Smooth muscle cell (in vitro differentiated cells): ENCODE measurements around the gene NFIA. TPM values are rescaled to one million over a fixed set of nuclear protein-coding genes. Genes with fewer than 3 reads are reported as not detected.

ENCODE experiments used
- DNase-seq: peaks from one replicate; lab custom pipeline; 2025; ENCODE audit not compliant: unreplicated experiment; lab: John Stamatoyannopoulos, UW
- H2AFZ ChIP-seq: fragments of 200-600 bp; sonication (generic); 2 replicates; pipeline ENCODE4 v1.6.0; 2016; ENCODE audit warnings: antibody characterized with exemption, low read depth, mild to moderate bottlenecking
- H3F3A ChIP-seq: fragments of 200-600 bp; sonication (generic); 2 replicates; pipeline ENCODE4 v1.6.0; 2017; ENCODE audit warnings: antibody characterized with exemption, low read depth
- H3K27ac ChIP-seq: fragments of 200-600 bp; sonication (generic); 2 replicates; pipeline ENCODE4 v1.5.1; 2016; ENCODE audit warnings: low read depth, mild to moderate bottlenecking
- H3K27me3 ChIP-seq: fragments of 200-600 bp; sonication (generic); 2 replicates; pipeline ENCODE4 v1.6.1; 2016; ENCODE audit warnings: low read depth, mild to moderate bottlenecking
- H3K36me3 ChIP-seq: fragments of 200-600 bp; sonication (generic); 2 replicates; pipeline ENCODE4 v1.5.1; 2016; ENCODE audit warnings: low read depth
- H3K4me1 ChIP-seq: fragments of 200-600 bp; sonication (generic); 2 replicates; pipeline ENCODE4 v1.5.1; 2016; ENCODE audit warnings: low read depth
- H3K4me2 ChIP-seq: fragments of 200-600 bp; sonication (generic); 2 replicates; pipeline ENCODE4 v1.6.0; 2016; ENCODE audit warnings: mild to moderate bottlenecking
- H3K4me3 ChIP-seq: fragments of 200-600 bp; sonication (generic); 2 replicates; pipeline ENCODE4 v1.5.1; 2016; ENCODE audit warnings: mild to moderate bottlenecking
- H3K79me2 ChIP-seq: fragments of 200-600 bp; sonication (generic); 2 replicates; pipeline ENCODE4 v1.6.0; 2016; ENCODE audit warnings: low read depth, mild to moderate bottlenecking
- H3K9ac ChIP-seq: fragments of 200-600 bp; sonication (generic); 2 replicates; pipeline ENCODE4 v1.6.0; 2016; ENCODE audit warnings: low read depth
- H3K9me3 ChIP-seq: fragments of 200-600 bp; sonication (generic); replicated peaks from 2 replicates; pipeline ENCODE4 v1.5.1; 2016; ENCODE audit warnings: low read depth
- H4K20me1 ChIP-seq: fragments of 200-600 bp; sonication (generic); 2 replicates; pipeline ENCODE4 v1.6.0; 2016; ENCODE audit warnings: low read depth
- CTCF ChIP-seq: fragments of 200-600 bp; sonication (generic); IDR thresholded peaks from 2 replicates; pipeline ENCODE4 v1.5.1; 2017; ENCODE audit warnings: borderline replicate concordance, mild to moderate bottlenecking, antibody characterized with exemption; ENCODE audit not compliant: insufficient read depth, poor library complexity, severe bottlenecking
- WGBS: methylation state at CpG from one replicate; pipeline ENCODE4 v1.1.7; 2016; ENCODE audit warnings: low lambda C conversion rate; 5-methylcytosine and 5-hydroxymethylcytosine counted together
- polyA plus RNA-seq: library from polyadenylated mRNA; unstranded; fragments of >200 nt; fragmentation: Nextera tagmentation; extraction: Ambion mirVana; gene quantifications from 2 replicates; pipeline ENCODE4 v1.2.1, GENCODE V29; 2016
- total RNA-seq: library from RNA; depleted of rRNA; stranded (reverse); fragments of >200 nt; gene quantifications from 2 replicates; pipeline ENCODE4 v1.2.3, GENCODE V29; 2014

NFIA gene
- total and polyA plus RNA-seq, 2 experiments from 2014 or later = 5.0 to 6.2 TPM

DNA sequence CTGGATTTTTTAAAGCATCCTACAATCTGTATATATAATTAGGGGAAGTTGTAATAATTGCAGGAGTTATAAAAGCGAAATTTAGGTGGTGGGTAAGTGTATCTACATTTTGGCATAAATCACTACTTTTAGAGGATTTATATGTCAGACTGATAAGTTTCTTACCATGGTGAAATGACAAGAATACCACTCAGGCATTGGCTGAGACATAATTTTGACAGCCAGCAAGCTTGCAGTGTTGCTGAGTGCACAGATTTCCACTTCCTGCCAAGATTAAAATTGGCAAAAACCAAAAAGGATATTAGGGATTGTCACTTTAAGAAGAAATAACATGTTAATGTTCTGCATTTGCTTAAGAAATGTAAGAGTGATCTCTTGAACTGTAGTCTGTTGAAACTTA is 28.2 kb downstream of the NFIA start:
- no peak for DNase-seq
- Histone ChIP-seq H4K20me1 (no peaks in the 10 kb centered on the region), H3K9me3 (no peaks in the 10 kb centered on the region), H3K27ac (no peak overlapping the region), H3K36me3 (peaks cover 3% of the 10 kb centered on the region), H3K4me2 (no peak overlapping the region), H3K27me3 (no peaks in the 10 kb centered on the region), H3K4me1 (peaks cover 8% of the 10 kb centered on the region), H2AFZ (no peak overlapping the region), H3K79me2 (peaks cover 5% of the 10 kb centered on the region), H3K9ac (no peak overlapping the region), H3K4me3 (no peak overlapping the region), H3F3A (no peaks in the 10 kb centered on the region)
- TF ChIP-seq CTCF = no peak
- WGBS = 88% methylated on average over 1 of the region's 1 CpG

DNA sequence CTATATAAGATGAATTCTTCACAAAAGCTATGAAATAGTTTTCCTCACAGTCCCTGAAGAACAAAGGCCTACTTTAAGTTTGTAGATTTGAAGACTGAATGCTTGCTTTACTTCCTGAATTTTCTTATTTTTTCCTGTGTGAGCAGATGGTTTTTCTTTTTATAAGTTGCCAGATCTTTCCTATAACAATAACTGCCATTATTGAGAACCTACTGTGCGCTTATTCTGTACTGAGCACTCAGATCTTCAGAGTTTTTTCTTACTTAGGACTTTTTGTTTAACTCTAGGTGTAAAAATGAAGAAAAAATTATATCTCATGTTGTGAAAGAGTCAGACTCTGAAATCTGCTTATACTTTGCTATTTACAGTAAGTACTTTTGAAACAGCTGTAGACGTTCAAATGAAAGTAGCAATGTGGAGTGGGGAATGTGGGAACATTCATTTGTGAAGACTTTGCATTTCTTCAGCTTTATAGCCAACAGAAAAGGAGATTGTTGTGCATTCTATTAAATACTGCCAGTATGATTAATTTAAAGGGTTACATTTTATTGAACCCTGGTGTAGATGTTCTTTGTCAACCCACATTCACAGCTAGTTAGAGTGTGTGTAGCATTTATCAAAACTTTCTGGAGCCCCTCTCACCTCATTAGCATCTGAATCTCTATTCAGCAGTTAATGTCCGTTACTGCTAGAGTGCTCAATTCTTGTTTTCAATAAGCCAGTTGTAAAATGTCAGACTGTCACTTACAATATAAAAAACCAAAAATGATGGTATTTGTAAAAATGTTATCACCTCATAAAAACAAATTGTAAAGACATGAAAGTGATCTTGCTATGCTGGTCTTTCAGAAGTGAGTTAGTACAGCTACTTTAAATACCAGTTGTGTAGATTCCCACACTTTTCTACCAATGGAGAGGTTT is 29.0 kb downstream of the NFIA start:
- WGBS = 53% methylated on average over 3 of the region's 3 CpGs
- Histone ChIP-seq H3K4me2 (no peak overlapping the region), H3F3A (peaks cover under 1% of the 10 kb centered on the region), H3K9ac (no peak overlapping the region), H3K27me3 (no peaks in the 10 kb centered on the region), H3K4me1 (peaks cover 8% of the 10 kb centered on the region), H3K9me3 (no peaks in the 10 kb centered on the region), H3K27ac (no peak overlapping the region), H3K79me2 (peaks cover 5% of the 10 kb centered on the region), H4K20me1 (no peaks in the 10 kb centered on the region), H3K36me3 (peaks cover 3% of the 10 kb centered on the region), H3K4me3 (no peak overlapping the region), H2AFZ (peak overlapping the region; percentile 9)
- DNase-seq = no peak
- no peak for TF ChIP-seq CTCF

GRCh38 chr1:61114178-61114870 is 32.0 kb downstream of the NFIA start:
- Histone ChIP-seq H3K9me3 (no peaks in the 10 kb centered on the region), H3K79me2 (no peaks in the 10 kb centered on the region), H4K20me1 (no peaks in the 10 kb centered on the region), H3K9ac (no peak overlapping the region), H3K27me3 (no peaks in the 10 kb centered on the region), H3K27ac (no peak overlapping the region), H3K4me3 (no peak overlapping the region), H3F3A (peaks cover 3% of the 10 kb centered on the region), H2AFZ (no peak overlapping the region), H3K4me1 (peaks cover 8% of the 10 kb centered on the region), H3K4me2 (no peak overlapping the region), H3K36me3 (no peaks in the 10 kb centered on the region)
- no peak for TF ChIP-seq CTCF
- no peak for DNase-seq
- 97% methylated on average over 3 of the region's 3 CpGs for WGBS
